Stimulated activated CD4-positive, alpha-beta T cell treated with anti-CD3 and anti-CD28 coated beads, TNF-alpha, amount 100 ng/mL, for 4 hours (primary cell): ENCODE measurements around the gene RPN2.
"Not testable (repeated sequence)": the region's sequence is repeated elsewhere in the genome, so short reads cannot be mapped to it uniquely, and the experiment has no call there.

Experiments
- DNase-seq, 3 experiments: peaks; one replicate each; pipeline ENCODE4 v3.0.0-alpha.2; 2020; ENCODE audit warnings: low read depth in 3 of 3

The RPN2 gene

GRCh38 chr20:37178839-37179682 is at the start of gene RPN2, which contains the start of gene MROH8:
Gene RPN2, plus strand, starts transcription at chr20:37179330. Its CDS starts 27 bp downstream, at chr20:37179357.
Gene MROH8, minus strand, starts transcription at chr20:37179548.
- DNase-seq = peak; percentile 86 to 90 (median 87)

- no peak for DNase-seq
These were observed 47.6 kb upstream of the RPN2 start for GRCh38 chr20:37131486-37131885.

DNA sequence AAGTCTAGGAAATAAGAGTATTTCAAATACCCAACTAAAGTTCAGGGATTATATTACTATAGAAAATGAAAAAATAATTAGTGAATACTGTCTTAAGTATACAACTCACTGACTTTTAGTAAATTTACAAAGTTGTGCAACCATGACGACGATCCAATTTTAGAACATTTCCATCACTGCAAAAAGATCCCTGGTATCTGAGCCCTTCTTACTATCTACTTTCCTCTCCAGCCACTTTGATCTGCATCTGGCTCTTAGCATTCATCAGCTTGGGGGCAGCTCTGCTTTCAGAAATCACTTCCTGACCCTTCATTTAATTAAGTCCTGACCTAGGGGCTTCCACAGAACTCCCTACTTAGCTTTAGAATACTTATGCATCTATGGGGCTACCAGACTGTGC is 45.2 kb upstream of the RPN2 start:
- no peak for DNase-seq

- DNase-seq = no peak
These were observed 41.6 kb upstream of the RPN2 start for GRCh38 chr20:37137547-37137946.

GRCh38 chr20:37142708-37143107 is 36.4 kb upstream of the RPN2 start:
- DNase-seq = no peak

DNA sequence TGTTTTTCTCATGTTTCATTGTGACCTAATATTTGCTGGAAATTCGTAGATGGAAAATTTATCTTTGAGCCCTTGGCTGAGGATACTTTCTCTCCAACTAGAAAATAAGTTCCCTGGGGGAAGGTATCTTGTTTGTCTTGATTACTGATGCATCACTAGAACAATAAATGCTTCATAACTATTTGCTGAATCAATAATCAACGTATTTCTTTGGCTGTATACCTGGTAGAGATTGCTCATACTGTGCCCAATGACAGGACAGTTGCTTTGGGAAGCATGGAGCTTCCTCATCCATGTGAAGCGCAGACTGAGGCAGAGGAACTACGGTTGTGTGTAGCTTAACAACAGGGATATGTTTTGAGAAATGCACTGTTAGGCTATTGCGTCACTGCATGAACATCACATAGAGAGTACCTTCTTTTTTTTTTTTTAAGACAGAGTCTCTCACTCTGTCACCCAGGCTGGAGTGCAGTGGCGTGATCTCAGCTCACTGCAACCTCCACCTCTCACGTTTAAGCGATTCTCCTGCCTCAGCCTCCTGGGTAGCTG is 34.2 kb upstream of the RPN2 start:
- DNase-seq = no peak

GRCh38 chr20:37147250-37147649 is 31.9 kb upstream of the RPN2 start:
- DNase-seq = no peak

DNA sequence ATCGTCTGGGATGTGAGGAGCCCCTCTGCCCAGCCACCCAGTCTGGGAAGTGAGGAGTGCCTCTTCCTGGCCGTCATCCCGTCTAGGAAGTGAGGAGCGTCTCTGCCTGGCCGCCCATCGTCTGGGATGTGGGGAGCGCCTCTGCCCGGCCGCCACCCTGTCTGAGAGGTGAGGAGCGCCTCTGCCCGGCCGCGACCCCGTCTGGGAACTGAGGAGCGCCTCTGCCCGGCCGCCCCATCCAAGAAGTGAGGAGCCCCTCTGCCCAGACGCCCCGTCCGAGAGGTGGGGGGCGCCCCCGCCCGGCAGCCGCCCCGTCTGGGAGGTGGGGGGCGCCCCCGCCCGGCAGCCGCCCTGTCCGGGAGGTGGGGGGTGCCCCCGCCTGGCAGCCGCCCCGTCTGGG is 28.3 kb upstream of the RPN2 start:
- DNase-seq = not testable (repeated sequence)

- no peak for DNase-seq
These were observed 27.6 kb upstream of the RPN2 start for GRCh38 chr20:37151529-37151928.

- no peak for DNase-seq
These were observed 26.8 kb upstream of the RPN2 start for GRCh38 chr20:37152284-37152683.

DNA sequence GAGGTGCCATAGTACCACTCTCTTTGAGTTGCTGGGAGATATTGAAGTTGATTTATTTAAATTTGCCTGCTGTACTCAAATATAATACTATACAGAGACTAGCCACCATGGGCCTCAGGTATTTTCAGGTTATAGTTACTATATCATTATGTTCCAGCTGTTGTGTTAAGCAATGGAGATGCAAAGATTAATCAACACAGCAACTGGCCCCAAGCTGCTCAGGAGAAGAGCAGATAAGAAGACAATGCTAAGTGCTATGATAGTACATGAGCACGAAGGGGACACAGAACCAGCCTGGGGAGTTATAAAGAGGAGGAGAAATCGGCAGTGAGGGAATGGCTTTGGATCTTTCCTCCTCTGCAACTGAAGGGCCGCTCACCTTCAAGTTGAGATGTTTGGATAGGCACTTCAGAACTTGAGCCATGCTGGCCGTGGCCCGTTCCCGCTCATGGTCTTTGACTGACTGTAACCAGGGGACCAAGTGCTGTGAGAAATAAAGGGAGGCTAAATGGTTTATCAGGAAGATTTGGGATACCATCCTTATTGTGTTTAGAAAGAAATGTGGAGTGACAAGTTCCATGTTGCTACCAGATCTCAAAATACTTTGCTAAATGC is 24.3 kb upstream of the RPN2 start:
- no peak for DNase-seq

- no peak for DNase-seq
These were observed 23.1 kb upstream of the RPN2 start for GRCh38 chr20:37155987-37156386.

DNA sequence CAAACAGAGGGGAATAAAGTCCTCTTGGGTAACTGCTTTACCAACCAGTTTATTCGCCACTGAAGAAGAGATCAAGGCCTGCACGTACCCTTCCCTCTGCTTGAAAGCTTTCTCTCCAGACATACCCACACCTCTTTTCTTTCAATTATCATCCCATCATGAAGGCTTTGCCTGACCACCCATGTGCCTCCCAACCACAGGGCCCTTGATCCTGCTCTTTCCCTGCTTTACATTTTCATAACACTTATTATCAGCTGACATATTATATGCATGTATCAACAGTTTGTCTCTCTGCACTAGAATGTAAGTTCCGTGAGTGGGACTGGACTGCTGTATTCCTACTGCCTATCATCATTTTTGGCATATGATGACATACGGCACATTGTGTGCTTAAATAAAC is 20.9 kb upstream of the RPN2 start:
- DNase-seq = no peak

DNA sequence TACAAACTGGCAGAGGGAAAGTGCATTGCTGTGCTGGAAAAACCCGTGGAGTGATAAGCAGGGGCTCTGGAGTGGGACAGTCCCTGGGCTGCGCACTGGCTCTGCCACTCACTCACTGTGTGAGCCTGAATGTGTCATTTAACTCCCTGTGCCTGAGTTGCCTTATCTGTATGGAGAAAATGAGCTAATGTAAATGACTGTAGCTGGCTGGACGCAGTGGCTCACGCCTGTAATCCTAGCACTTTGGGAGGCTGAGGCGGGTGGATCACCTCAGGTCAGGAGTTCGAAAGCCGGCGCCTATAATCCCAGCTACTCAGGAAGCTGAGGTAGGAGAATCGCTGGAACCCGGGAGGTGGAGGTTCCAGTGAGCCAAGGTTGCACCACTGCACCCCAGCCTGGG is 18.4 kb upstream of the RPN2 start:
- DNase-seq = no peak

- DNase-seq = no peak
These were observed 17.1 kb upstream of the RPN2 start for GRCh38 chr20:37161830-37162549.

- no peak for DNase-seq
These were observed 16.5 kb upstream of the RPN2 start for GRCh38 chr20:37162646-37163045.

DNA sequence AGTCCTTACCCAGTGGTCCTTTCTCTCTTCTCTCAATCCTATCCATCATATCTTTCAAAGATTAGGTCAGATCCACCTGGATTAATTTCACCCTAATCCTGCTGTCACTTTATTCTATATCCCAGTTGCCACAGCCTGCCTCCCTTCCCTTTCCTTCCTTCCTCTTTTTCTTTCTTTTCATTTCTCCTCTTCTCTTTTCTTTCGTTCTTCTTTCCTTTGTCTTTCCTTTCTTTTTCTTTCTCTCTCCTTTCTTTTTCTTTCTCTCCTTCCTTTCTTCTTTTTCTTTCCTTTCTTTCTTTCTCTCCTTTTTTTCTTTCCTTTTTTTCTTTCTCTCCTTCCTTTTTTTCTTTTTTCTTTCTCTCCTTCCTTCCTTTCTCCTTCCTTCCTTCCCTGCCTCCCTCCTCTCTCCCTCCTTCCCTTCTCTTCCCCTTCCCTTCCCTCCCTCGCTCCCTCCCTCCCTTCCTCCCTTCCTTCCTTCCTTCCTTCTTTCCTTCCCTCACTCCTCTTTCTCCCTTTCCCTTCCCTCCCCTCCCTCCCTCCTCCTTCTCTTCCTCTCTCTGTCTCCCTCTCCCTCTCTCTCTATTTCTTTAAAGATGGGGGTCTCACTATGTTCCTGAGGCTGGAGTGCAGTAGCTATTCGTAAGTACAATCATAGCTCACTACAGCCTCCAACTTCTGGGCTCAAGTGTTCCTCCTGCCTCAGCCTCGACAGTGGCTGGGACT is 15.1 kb upstream of the RPN2 start:
- DNase-seq = no peak

DNA sequence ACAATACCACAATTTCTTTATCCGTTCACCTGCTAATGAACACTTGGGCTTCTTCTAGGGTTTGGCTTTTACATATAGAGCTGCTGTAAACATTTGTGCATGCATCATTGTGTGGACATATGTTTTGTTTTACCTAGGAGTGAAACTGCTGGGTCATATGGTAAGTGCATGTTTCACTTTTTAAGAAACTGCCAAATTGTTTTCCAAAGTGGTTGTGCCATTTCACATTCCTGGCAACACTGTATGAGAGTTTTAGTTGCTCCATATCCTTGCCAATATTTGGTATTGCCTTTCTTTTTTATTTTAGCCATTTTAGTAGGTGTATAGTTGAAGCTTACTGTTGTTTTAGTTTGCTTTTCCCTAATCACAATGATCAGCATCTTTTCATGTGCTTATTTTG is 14.1 kb upstream of the RPN2 start:
- DNase-seq = no peak

DNA sequence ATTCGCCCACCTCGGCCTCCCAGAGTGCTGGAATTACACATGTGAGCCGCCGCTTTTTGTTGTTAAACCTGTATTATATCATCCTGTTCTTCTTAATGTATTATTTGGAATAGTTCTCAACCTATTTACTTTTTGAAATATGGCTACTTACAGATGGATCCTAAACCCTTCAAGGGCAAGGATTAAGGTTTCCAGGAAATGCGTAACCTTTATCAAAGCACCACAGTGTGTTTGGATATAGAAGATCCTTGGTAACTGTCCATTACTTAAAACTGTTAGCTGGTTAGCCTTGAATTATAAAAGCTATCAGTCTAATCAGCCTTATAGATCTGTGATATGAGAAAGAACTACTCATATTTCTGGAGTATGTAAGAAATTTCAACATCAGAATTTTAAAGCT is 12.3 kb upstream of the RPN2 start:
- DNase-seq = no peak

- DNase-seq = no peak
These were observed 6.3 kb upstream of the RPN2 start for GRCh38 chr20:37172836-37173235.

DNA sequence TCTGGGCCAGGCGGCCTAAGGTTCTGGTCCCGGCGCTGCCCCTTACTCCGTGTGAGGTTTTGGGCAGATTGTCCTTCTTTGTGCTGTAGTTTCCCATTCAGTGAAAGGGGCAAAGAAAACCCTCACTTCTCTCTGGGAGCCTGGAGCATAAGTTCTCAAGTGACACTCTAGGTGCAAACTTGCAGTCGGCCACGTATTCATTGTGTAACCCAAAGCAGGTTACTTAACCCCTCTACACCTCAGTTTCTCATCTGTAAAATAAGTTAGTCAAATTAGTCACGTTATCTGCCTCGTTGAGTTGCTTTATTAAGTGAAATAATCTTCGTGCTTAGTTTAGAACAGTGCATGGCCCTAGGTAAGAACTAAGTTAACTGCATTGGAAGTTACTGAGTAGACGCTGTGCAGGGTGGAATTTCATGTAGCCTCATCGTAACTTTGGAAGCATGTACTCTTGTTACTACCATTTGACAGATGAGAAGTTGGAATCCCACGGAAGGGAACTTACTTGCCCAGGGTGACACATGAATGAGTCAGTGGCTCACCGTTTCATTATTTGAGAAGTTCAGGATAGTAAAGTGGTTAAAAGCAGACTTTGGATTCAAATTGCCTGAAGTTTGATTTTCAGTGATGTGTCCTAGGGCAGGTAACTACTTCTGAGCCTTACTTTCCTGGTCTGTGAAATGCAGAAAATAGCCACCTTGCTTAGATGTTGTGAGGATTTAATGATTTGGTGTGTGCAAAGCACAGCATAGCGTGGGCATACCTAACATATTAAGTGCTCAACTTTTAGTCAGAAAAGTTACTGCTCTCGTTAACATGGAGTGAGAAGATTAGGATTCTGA is 774 bp downstream of the RPN2 start:
- DNase-seq = no peak
